ENCODE results near the gene DDIT3.

DDIT3 gene

GRCh38 chr12:57546438-57547287 lies 26.3 kb upstream of the DDIT3 start, which contains the start of gene DCTN2:
Gene DCTN2 (minus strand): TSS chr12:57547192. CDS start chr12:57547063, 129 bp downstream.
- DNase-seq = peak; percentile 96

GRCh38 chr12:57545809-57546437 lies 25.6 kb upstream of the DDIT3 start:
- DNase-seq = no peak

- no peak for DNase-seq
Measured at GRCh38 chr12:57543581-57543980, 23.3 kb upstream of the DDIT3 start.

- DNase-seq = no peak
Measured at GRCh38 chr12:57541717-57542116, 21.4 kb upstream of the DDIT3 start.

- DNase-seq = no peak
Measured at GRCh38 chr12:57541001-57541400, 20.7 kb upstream of the DDIT3 start.

- DNase-seq = no peak
Measured at GRCh38 chr12:57539134-57539768, 18.9 kb upstream of the DDIT3 start.

GRCh38 chr12:57536597-57536942 lies 16.3 kb upstream of the DDIT3 start:
- no peak for DNase-seq

GRCh38 chr12:57535764-57536596 lies 15.7 kb upstream of the DDIT3 start:
- DNase-seq = no peak

- no peak for DNase-seq
Measured at GRCh38 chr12:57534991-57535543, 14.8 kb upstream of the DDIT3 start.

GRCh38 chr12:57534250-57534649 lies 13.9 kb upstream of the DDIT3 start:
- no peak for DNase-seq

- DNase-seq = no peak
Measured at GRCh38 chr12:57533108-57533507, 12.8 kb upstream of the DDIT3 start.

- no peak for DNase-seq
Measured at GRCh38 chr12:57531836-57532235, 11.5 kb upstream of the DDIT3 start.

- DNase-seq = no peak
Measured at GRCh38 chr12:57530396-57531142, 10.3 kb upstream of the DDIT3 start.

- no peak for DNase-seq
Measured at GRCh38 chr12:57529831-57530230, 9.5 kb upstream of the DDIT3 start.

GRCh38 chr12:57528831-57529555 lies 8.7 kb upstream of the DDIT3 start:
- no peak for DNase-seq

GRCh38 chr12:57528176-57528575 lies 7.9 kb upstream of the DDIT3 start:
- DNase-seq = no peak

GRCh38 chr12:57527184-57527583 lies 6.9 kb upstream of the DDIT3 start:
- no peak for DNase-seq

GRCh38 chr12:57526477-57527126 lies 6.3 kb upstream of the DDIT3 start:
- no peak for DNase-seq

- DNase-seq = no peak
Measured at GRCh38 chr12:57525615-57526383, 5.5 kb upstream of the DDIT3 start.
